Mesodermal cell (in vitro differentiated cells): ENCODE data around the gene PIAS2. TPM values are rescaled to one million over a fixed set of nuclear protein-coding genes. Genes with fewer than 3 reads are reported as not detected.
"Not testable (repeated sequence)": the region's sequence is repeated elsewhere in the genome, so short reads cannot be mapped to it uniquely, and the experiment has no call there.

Experiments
- H3K27ac ChIP-seq: 2 replicates; pipeline ENCODE4 v1.7.0; 2013; ENCODE audit warnings: mild to moderate bottlenecking, low read depth, low read length, moderate library complexity; ENCODE audit not compliant: severe bottlenecking
- H3K36me3 ChIP-seq: 2 replicates; pipeline ENCODE4 v1.7.1; 2013; ENCODE audit warnings: mild to moderate bottlenecking, low read length, moderate library complexity; ENCODE audit not compliant: control insufficient read depth, insufficient read depth
- H3K4me1 ChIP-seq: one replicate; pipeline ENCODE4 v1.7.1; 2013; ENCODE audit warnings: mild to moderate bottlenecking, low read length; ENCODE audit not compliant: insufficient read depth, control insufficient read depth, poor library complexity, severe bottlenecking
- H3K4me3 ChIP-seq: 2 replicates; pipeline ENCODE4 v1.7.0; 2013; ENCODE audit warnings: low read length, control low read depth, mild to moderate bottlenecking; ENCODE audit not compliant: insufficient read depth, poor library complexity, severe bottlenecking; ENCODE audit errors: extremely low read depth
- H3K9me3 ChIP-seq: 2 replicates; pipeline ENCODE4 v1.7.1; 2013; ENCODE audit warnings: mild to moderate bottlenecking, low read length, moderate library complexity; ENCODE audit not compliant: control insufficient read depth
- WGBS, 2 experiments: methylation state at CpG; one replicate each; pipeline ENCODE4 v1.1.5; 2013; ENCODE audit warnings: missing lambda C conversion rate in 2 of 2; ENCODE audit not compliant: insufficient coverage in 2 of 2; 5-methylcytosine and 5-hydroxymethylcytosine counted together
- polyA plus RNA-seq, 2 experiments: library from polyadenylated mRNA; stranded (reverse); fragments of 50-300 nt; gene quantifications; one replicate each; pipeline ENCODE4 v1.2.3, GENCODE V29; 2013

The PIAS2 gene
- polyA plus RNA-seq (2013, experiment 1 of 2), result 16.6 TPM
- polyA plus RNA-seq (2013, experiment 2 of 2), result 15.9 TPM

DNA sequence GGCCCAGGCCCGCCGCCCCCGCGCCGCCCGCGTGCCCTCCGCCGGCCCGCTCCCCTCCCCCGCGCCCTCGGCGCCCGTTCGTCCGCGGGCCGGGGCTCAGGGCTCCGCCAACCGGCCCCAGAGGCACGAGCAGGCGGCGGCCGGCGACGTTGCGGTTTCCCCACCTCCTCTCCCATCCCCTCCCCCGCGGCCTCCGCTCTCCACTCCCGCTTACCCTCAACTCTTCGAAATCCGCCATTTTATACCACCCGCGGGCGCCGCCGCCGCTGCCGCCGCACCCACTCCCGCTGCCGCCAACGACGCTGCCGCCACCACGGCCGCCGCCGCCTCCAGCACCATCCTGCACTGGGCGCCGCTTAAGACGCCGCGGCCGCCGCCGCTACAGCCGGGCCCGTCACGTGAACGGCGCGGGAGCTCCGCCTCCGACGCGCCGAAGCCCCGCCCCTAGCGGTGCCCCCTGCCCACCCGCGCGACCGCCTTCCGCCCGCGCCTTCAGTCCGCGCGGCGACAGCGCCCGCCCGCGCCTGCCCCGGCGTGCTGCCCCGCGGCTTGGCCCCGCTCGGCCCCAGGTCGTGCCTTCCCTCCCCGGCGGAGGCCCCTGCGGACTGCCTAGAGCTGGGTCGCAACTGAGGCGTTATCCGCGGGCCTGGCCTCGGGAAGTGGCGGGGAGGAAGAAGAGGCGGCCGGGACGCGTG, at the start of gene PIAS2, which contains the start of gene KATNAL2:
Gene PIAS2, minus strand, starts transcription at position 400 of the 695 bp plus-strand sequence. Its CDS starts 162 bp downstream, at position 238.
Gene KATNAL2, plus strand, starts transcription at position 495 of the 695 bp plus-strand sequence. CDS start 29,271 bp downstream, outside the sequence.
- no peaks in the 10 kb centered on the region for H3K9me3 ChIP-seq
- H3K27ac ChIP-seq, result peak within 1 kb of the TSS; percentile 82
- no peaks in the 10 kb centered on the region for H3K36me3 ChIP-seq
- H3K4me1 ChIP-seq, result peaks cover 9% of the 10 kb centered on the region
- 0% methylated on average over 48 to 50 of the region's 107 CpGs for WGBS, 2 experiments
- peak within 1 kb of the TSS; percentile 54 for H3K4me3 ChIP-seq

DNA sequence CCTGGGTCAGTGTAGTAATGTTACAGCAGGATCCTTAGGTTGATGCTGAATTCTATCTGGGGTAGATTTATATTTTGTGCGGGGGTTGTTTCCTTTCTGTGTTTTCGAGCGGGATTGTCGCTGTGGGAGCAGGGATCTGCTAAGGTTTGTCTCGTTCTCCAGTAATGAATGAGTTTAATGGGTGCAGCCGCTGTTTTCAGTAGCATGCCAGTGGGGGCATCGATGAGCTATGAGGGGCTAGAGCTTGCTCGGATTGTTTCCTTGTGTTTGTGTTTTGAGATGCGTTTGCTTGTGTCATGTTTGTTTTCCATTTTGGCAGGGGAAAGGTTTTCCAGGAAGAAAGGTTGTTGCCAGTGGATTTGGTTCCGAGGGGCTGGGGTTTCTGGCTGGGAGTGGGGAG, 49.0 kb upstream of the PIAS2 start:
- not testable (repeated sequence) for H3K4me1 ChIP-seq, H3K9me3 ChIP-seq, H3K27ac ChIP-seq, H3K4me3 ChIP-seq, H3K36me3 ChIP-seq
- WGBS, 2 experiments, result no CpG with 5 or more reads among the region's 10 CpGs

- not testable (repeated sequence) for H3K27ac ChIP-seq, H3K36me3 ChIP-seq, H3K9me3 ChIP-seq, H3K4me3 ChIP-seq, H3K4me1 ChIP-seq
- 95 to 98% methylated on average over 4 to 5 of the region's 31 CpGs for WGBS, 2 experiments
Measured at GRCh38 chr18:46964579-46965293, 47.4 kb upstream of the PIAS2 start.

GRCh38 chr18:46963656-46964578, 46.6 kb upstream of the PIAS2 start:
- H3K36me3 ChIP-seq, H3K27ac ChIP-seq, H3K4me3 ChIP-seq, H3K4me1 ChIP-seq, H3K9me3 ChIP-seq: not testable (repeated sequence)
- 100% methylated on average over 1 of the region's 79 CpGs for WGBS, 2 experiments

DNA sequence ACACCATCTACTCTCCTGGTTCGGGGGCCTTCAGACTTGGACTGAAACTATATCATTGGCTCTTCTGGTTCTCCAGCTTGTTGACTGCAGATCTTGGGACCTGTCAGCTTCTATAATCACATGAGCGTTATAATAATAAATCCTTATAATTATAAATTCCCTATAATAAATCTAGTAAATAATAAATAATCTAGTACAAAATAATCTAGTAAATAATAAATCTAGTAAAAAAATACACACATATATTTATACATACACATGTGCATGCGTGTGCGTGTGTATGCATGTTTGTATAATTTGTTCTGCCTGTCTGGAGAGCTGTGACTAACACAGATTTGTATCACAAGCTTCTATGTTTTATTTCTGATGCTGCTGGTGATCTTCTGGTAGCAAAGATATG, 40.9 kb upstream of the PIAS2 start:
- no peaks in the 10 kb centered on the region for H3K4me1 ChIP-seq
- no peaks in the 10 kb centered on the region for H3K9me3 ChIP-seq
- WGBS, 2 experiments, result 89 to 100% methylated on average over 1 of the region's 4 CpGs
- no peaks in the 10 kb centered on the region for H3K36me3 ChIP-seq
- H3K4me3 ChIP-seq, result no peak overlapping the region
- no peak overlapping the region for H3K27ac ChIP-seq

- Histone ChIP-seq H3K27ac (no peak overlapping the region), H3K4me1 (no peaks in the 10 kb centered on the region), H3K36me3 (no peaks in the 10 kb centered on the region), H3K9me3 (no peaks in the 10 kb centered on the region), H3K4me3 (no peak overlapping the region)
- WGBS, 2 experiments, result 93% methylated on average over 4 of the region's 5 CpGs; no CpG with 5 or more reads in 1 of the 2 experiments
Measured at GRCh38 chr18:46953195-46953594, 35.9 kb upstream of the PIAS2 start.

DNA sequence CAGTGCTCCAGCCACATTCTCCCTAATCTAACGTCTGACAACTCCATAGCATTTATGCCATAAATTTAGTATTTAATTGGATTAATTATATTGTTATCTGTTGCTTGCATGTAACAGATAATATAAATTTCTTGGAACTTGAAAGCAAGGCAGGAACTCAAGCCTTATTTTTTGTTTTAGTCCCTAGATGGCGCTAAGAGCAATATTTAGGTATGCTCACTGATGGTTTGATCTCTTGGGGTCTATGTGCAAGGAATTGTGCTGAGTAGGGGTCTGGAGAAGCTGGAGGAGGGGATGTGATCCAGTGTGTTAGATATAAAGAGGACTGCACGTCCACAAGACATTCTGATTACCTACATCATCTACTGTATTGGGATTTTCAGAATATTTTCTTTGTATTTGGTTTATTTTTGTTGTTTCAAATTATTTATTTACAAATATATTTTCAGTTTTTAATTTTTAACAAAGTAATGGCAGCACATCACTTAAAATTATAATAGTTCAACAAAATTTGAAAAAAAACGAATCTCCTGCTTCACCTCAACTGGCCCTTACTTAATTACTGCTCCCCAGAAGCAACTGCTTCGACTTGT, 32.9 kb upstream of the PIAS2 start:
- Histone ChIP-seq H3K4me1 (no peaks in the 10 kb centered on the region), H3K9me3 (no peaks in the 10 kb centered on the region), H3K27ac (no peak overlapping the region), H3K36me3 (no peaks in the 10 kb centered on the region), H3K4me3 (no peak overlapping the region)
- 39 to 42% methylated on average over 2 to 3 of the region's 5 CpGs for WGBS, 2 experiments

GRCh38 chr18:46946656-46947282, 29.5 kb upstream of the PIAS2 start:
- no peaks in the 10 kb centered on the region for H3K4me1 ChIP-seq
- no peaks in the 10 kb centered on the region for H3K9me3 ChIP-seq
- no peaks in the 10 kb centered on the region for H3K36me3 ChIP-seq
- H3K27ac ChIP-seq, result peak overlapping the region; percentile 62
- peak overlapping the region; percentile 72 for H3K4me3 ChIP-seq
- 0% methylated on average over 26 to 30 of the region's 32 CpGs for WGBS, 2 experiments

DNA sequence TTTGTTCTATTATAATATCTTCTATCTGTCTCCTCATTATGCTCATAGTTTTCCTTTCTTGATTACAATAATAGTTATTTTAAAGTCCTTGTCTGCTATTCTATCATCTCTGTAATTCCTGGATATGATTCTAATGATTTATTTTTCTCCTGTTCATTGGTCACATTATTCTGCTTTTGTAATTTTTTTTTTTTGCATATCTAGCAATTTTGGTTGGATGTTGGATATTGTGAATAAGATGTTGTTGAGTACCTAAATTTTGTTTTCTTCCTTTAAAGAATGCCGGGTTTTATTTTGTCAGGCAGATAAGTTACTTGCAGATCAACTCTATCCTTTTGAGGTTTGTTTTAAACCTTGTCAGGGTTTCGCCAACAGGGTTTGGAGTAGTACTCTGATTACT, 25.3 kb upstream of the PIAS2 start:
- no peak overlapping the region for H3K27ac ChIP-seq
- no peak overlapping the region for H3K4me3 ChIP-seq
- H3K9me3 ChIP-seq, result no peaks in the 10 kb centered on the region
- H3K4me1 ChIP-seq, result peaks cover 7% of the 10 kb centered on the region
- H3K36me3 ChIP-seq, result no peaks in the 10 kb centered on the region
- WGBS, 2 experiments, result 85 to 89% methylated on average over 1 to 2 of the region's 2 CpGs
